ENCODE measurements around the gene BIRC7.

Gene BIRC7

GRCh38 chr20:63265891-63266515, 30.3 kb downstream of the BIRC7 start:
- Histone ChIP-seq H3K9ac (ENCODE audit: low read length) (no peak overlapping the region), H2AFZ (ENCODE audit: low read length) (no peak overlapping the region), H3K27me3 (ENCODE audit: insufficient read depth, low read length) (0 out of 2 replicates have a peak, but pooled peaks cover 4% of the 10 kb centered on the region), H3K9me3 (ENCODE audit: low read length) (no peaks in the 10 kb centered on the region), H3K36me3 (ENCODE audit: insufficient read depth, low read length) (no peaks in the 10 kb centered on the region), H4K20me1 (ENCODE audit: insufficient read depth, low read length) (no peaks in the 10 kb centered on the region), H3K4me3 (ENCODE audit: low read depth, low read length, poor library complexity, severe bottlenecking) (no peak overlapping the region), H3F3A (ENCODE audit: insufficient read depth, low read length) (no peaks in the 10 kb centered on the region), H3K79me2 (ENCODE audit: insufficient read depth, low read length) (no peaks in the 10 kb centered on the region), H3K4me2 (ENCODE audit: low read length) (no peak overlapping the region), H3K4me1 (ENCODE audit: insufficient read depth, low read length, severe bottlenecking) (no peaks in the 10 kb centered on the region), H3K27ac (ENCODE audit: low read depth, low read length, poor library complexity, severe bottlenecking) (no peak overlapping the region), H3K9me2 (ENCODE audit: low read depth, low read length) (no peaks in the 10 kb centered on the region)
- TF ChIP-seq CTCF (IDR thresholded peaks at IDR 0.05; ENCODE audit: low read length), result no peak
- TF ChIP-seq EZH2 (IDR thresholded peaks at IDR 0.05; ENCODE audit: borderline replicate concordance, low read length), result no peak

- H3K4me2 ChIP-seq (ENCODE audit: low read length), result no peak overlapping the region
- H3K9ac ChIP-seq (ENCODE audit: low read length), result no peak overlapping the region
- no peaks in the 10 kb centered on the region for H3F3A ChIP-seq (ENCODE audit: insufficient read depth, low read length)
- no peaks in the 10 kb centered on the region for H3K36me3 ChIP-seq (ENCODE audit: insufficient read depth, low read length)
- H2AFZ ChIP-seq (ENCODE audit: low read length), result no peak overlapping the region
- 0 out of 2 replicates have a peak, but pooled peaks cover 4% of the 10 kb centered on the region for H3K27me3 ChIP-seq (ENCODE audit: insufficient read depth, low read length)
- no peaks in the 10 kb centered on the region for H3K79me2 ChIP-seq (ENCODE audit: insufficient read depth, low read length)
- H3K27ac ChIP-seq (ENCODE audit: low read depth, low read length, poor library complexity, severe bottlenecking), result no peak overlapping the region
- H3K4me1 ChIP-seq (ENCODE audit: insufficient read depth, low read length, severe bottlenecking), result peaks cover 6% of the 10 kb centered on the region
- H3K4me3 ChIP-seq (ENCODE audit: low read depth, low read length, poor library complexity, severe bottlenecking), result no peak overlapping the region
- H3K9me3 ChIP-seq (ENCODE audit: low read length), result no peaks in the 10 kb centered on the region
- no peaks in the 10 kb centered on the region for H3K9me2 ChIP-seq (ENCODE audit: low read depth, low read length)
- no peak for TF ChIP-seq EZH2 (IDR thresholded peaks at IDR 0.05; ENCODE audit: borderline replicate concordance, low read length)
- no peak for TF ChIP-seq CTCF (IDR thresholded peaks at IDR 0.05; ENCODE audit: low read length)
- no peaks in the 10 kb centered on the region for H4K20me1 ChIP-seq (ENCODE audit: insufficient read depth, low read length)
Measured at GRCh38 chr20:63267691-63268090, 32.0 kb downstream of the BIRC7 start.

- H3K4me1 ChIP-seq (ENCODE audit: insufficient read depth, low read length, severe bottlenecking), result peaks cover 8% of the 10 kb centered on the region
- H3K36me3 ChIP-seq (ENCODE audit: insufficient read depth, low read length), result no peaks in the 10 kb centered on the region
- peaks cover 4% of the 10 kb centered on the region for H3K79me2 ChIP-seq (ENCODE audit: insufficient read depth, low read length)
- no peak overlapping the region for H3K9ac ChIP-seq (ENCODE audit: low read length)
- H3K27ac ChIP-seq (ENCODE audit: low read depth, low read length, poor library complexity, severe bottlenecking), result no peak overlapping the region
- H3K27me3 ChIP-seq (ENCODE audit: insufficient read depth, low read length), result no peaks in the 10 kb centered on the region
- H3K9me3 ChIP-seq (ENCODE audit: low read length), result no peaks in the 10 kb centered on the region
- H2AFZ ChIP-seq (ENCODE audit: low read length), result no peak overlapping the region
- TF ChIP-seq CTCF (IDR thresholded peaks at IDR 0.05; ENCODE audit: low read length) (no peak), EZH2 (IDR thresholded peaks at IDR 0.05; ENCODE audit: borderline replicate concordance, low read length) (no peak)
- H3K9me2 ChIP-seq (ENCODE audit: low read depth, low read length), result no peaks in the 10 kb centered on the region
- H3K4me3 ChIP-seq (ENCODE audit: low read depth, low read length, poor library complexity, severe bottlenecking), result no peak overlapping the region
- H3F3A ChIP-seq (ENCODE audit: insufficient read depth, low read length), result no peaks in the 10 kb centered on the region
- H4K20me1 ChIP-seq (ENCODE audit: insufficient read depth, low read length), result no peaks in the 10 kb centered on the region
- H3K4me2 ChIP-seq (ENCODE audit: low read length), result no peak overlapping the region
Measured at GRCh38 chr20:63268256-63268655, 32.6 kb downstream of the BIRC7 start.

Measured in OCI-LY1 (cell line).